H1 (cell line): ENCODE measurements around the gene KCNH1. TPM values are rescaled to one million over a fixed set of nuclear protein-coding genes. Genes with fewer than 3 reads are reported as not detected.

Experiments
- CTCF ChIA-PET: fragments of 300-600 bp; sonication (Branson Sonifier 250); formaldehyde crosslinking; loops from one replicate; lab custom pipeline; 2021; ENCODE audit not compliant: partially characterized antibody; lab: Charles Lee
- POLR2A ChIA-PET: fragments of 300-600 bp; sonication (Branson Sonifier 250); formaldehyde crosslinking; loops from one replicate; lab custom pipeline; 2021; ENCODE audit warnings: inconsistent platforms; ENCODE audit not compliant: partially characterized antibody; lab: Charles Lee
- DNase-seq, 2 experiments: peaks; one replicate each; pipeline versions ENCODE4 v3.0.0 to v3.0.0-alpha.2; 2010 to 2022; ENCODE audit warnings: low spot score in 2 of 2, low read depth in 1 of 2, mixed read lengths in 1 of 2
- FAIRE-seq: peaks from 2 replicates; lab custom pipeline; 2011; peaks lifted over from hg19 to GRCh38; lab: Jason Lieb, UNC
- H2AFZ ChIP-seq: 2 replicates; pipeline ENCODE4 v1.8.1; 2012; ENCODE audit warnings: low read length, inconsistent platforms
- H2AK5ac ChIP-seq: 2 replicates; pipeline ENCODE4 v1.6.1; 2013; ENCODE audit warnings: low read depth, low read length
- H2BK120ac ChIP-seq: replicated peaks from 2 replicates; pipeline ENCODE3; 2013; ENCODE audit warnings: low read depth, low read length, inconsistent platforms
- H2BK12ac ChIP-seq: 2 replicates; pipeline ENCODE4 v1.6.1; 2013; ENCODE audit warnings: low read depth, low read length
- H2BK15ac ChIP-seq: 2 replicates; pipeline ENCODE4 v1.6.1; 2013; ENCODE audit warnings: low read length
- H2BK20ac ChIP-seq: 2 replicates; pipeline ENCODE4 v1.6.1; 2013; ENCODE audit warnings: low read length
- H2BK5ac ChIP-seq: 2 replicates; pipeline ENCODE4 v1.6.1; 2013; ENCODE audit warnings: low read depth, low read length
- H3K14ac ChIP-seq: 2 replicates; pipeline ENCODE4 v1.6.1; 2013; ENCODE audit warnings: inconsistent platforms; ENCODE audit not compliant: insufficient read length
- H3K18ac ChIP-seq: 2 replicates; pipeline ENCODE4 v1.6.1; 2013; ENCODE audit warnings: low read length; ENCODE audit errors: extremely low read depth
- H3K23ac ChIP-seq: 2 replicates; pipeline ENCODE4 v1.6.1; 2013; ENCODE audit warnings: inconsistent platforms; ENCODE audit not compliant: insufficient read length
- H3K23me2 ChIP-seq: 2 replicates; pipeline ENCODE4 v1.6.1; 2013; ENCODE audit warnings: low read depth, low read length
- H3K27ac ChIP-seq: 2 replicates; pipeline ENCODE4 v1.6.1; 2011; ENCODE audit warnings: low read depth, low read length, inconsistent platforms
- H3K27me3 ChIP-seq, 4 experiments: replicated peaks in 1 of 4; 1 replicate in 1 of 4; 2 replicates in 3 of 4; pipeline versions ENCODE4 v1.6.1 to v1.8.1; 2011 to 2013; ENCODE audit warnings: low read length in 3 of 4, mild to moderate bottlenecking in 3 of 4, inconsistent platforms in 2 of 4, mixed read lengths in 2 of 4, moderate library complexity in 1 of 4; ENCODE audit not compliant: control insufficient read depth in 3 of 4, insufficient read depth in 3 of 4; ENCODE audit errors: extremely low read depth in 1 of 4
- H3K36me3 ChIP-seq, 4 experiments: 2 replicates each; pipeline versions ENCODE4 v1.6.1 to v1.8.1; 2011 to 2013; ENCODE audit warnings: mild to moderate bottlenecking in 4 of 4, low read length in 3 of 4, moderate library complexity in 2 of 4, control low read depth in 1 of 4, inconsistent platforms in 1 of 4; ENCODE audit not compliant: insufficient read depth in 4 of 4, control insufficient read depth in 2 of 4
- H3K4ac ChIP-seq: replicated peaks from 2 replicates; pipeline ENCODE3; 2013; ENCODE audit warnings: low read length, low read depth, mixed read lengths, inconsistent platforms; ENCODE audit not compliant: insufficient read length
- H3K4me1 ChIP-seq, 4 experiments: replicated peaks in 1 of 4; 1 replicate in 1 of 4; 2 replicates in 3 of 4; pipeline versions ENCODE4 v1.6.1 to v1.8.1; 2011 to 2013; ENCODE audit warnings: low read length in 3 of 4, inconsistent platforms in 2 of 4, mixed read lengths in 1 of 4; ENCODE audit not compliant: insufficient read depth in 4 of 4, control insufficient read depth in 3 of 4
- H3K4me2 ChIP-seq, 2 experiments: 2 replicates each; pipeline versions ENCODE4 v1.6.1 to v1.8.1; 2011 to 2013; ENCODE audit warnings: low read depth in 2 of 2, low read length in 2 of 2, control low read depth in 1 of 2, inconsistent platforms in 1 of 2, mild to moderate bottlenecking in 1 of 2; ENCODE audit not compliant: insufficient read depth in 1 of 2
- H3K4me3 ChIP-seq, 4 experiments: fragments of 200-600, 300-600 bp in 1 of 4; sonication (generic), shearing (Covaris generic), sonication (Bioruptor Twin) in 1 of 4; 2 replicates each; pipeline versions ENCODE4 v1.5.1 to v1.8.1; 2011 to 2016; ENCODE audit warnings: low read length in 4 of 4, low read depth in 3 of 4, control low read depth in 2 of 4, inconsistent platforms in 2 of 4, mild to moderate bottlenecking in 2 of 4, mixed read lengths in 1 of 4, moderate library complexity in 1 of 4; ENCODE audit not compliant: insufficient read depth in 2 of 4; ENCODE audit errors: extremely low read depth in 1 of 4
- H3K56ac ChIP-seq: replicated peaks from 2 replicates; pipeline ENCODE3; 2013; ENCODE audit warnings: low read depth, mild to moderate bottlenecking, mixed read lengths, low read length, inconsistent platforms; ENCODE audit not compliant: insufficient read length
- H3K79me1 ChIP-seq: 2 replicates; pipeline ENCODE4 v1.6.1; 2013; ENCODE audit warnings: low read depth, low read length, control low read depth
- H3K79me2 ChIP-seq, 2 experiments: 2 replicates each; pipeline versions ENCODE4 v1.6.1 to v1.8.1; 2012 to 2013; ENCODE audit warnings: low read length in 2 of 2, mild to moderate bottlenecking in 2 of 2, inconsistent platforms in 1 of 2; ENCODE audit not compliant: insufficient read depth in 2 of 2, control insufficient read depth in 1 of 2
- H3K9ac ChIP-seq, 4 experiments: replicated peaks in 1 of 4; 1 replicate in 1 of 4; 2 replicates in 3 of 4; pipeline versions ENCODE4 v1.6.1 to v1.8.1; 2011 to 2013; ENCODE audit warnings: low read depth in 3 of 4, low read length in 3 of 4, control low read depth in 2 of 4, mild to moderate bottlenecking in 2 of 4, moderate library complexity in 2 of 4, inconsistent platforms in 1 of 4; ENCODE audit errors: extremely low read depth in 1 of 4
- H3K9me3 ChIP-seq, 2 experiments: 2 replicates each; pipeline versions ENCODE4 v1.6.1 to v1.8.1; 2012 to 2013; ENCODE audit warnings: mild to moderate bottlenecking in 2 of 2, moderate library complexity in 2 of 2, control low read depth in 1 of 2, inconsistent platforms in 1 of 2, low read depth in 1 of 2, low read length in 1 of 2, mixed read lengths in 1 of 2; ENCODE audit not compliant: insufficient read depth in 2 of 2
- H4K20me1 ChIP-seq, 2 experiments: replicated peaks in 1 of 2; 2 replicates each; pipeline versions ENCODE3 to v1.8.1; 2011 to 2013; ENCODE audit warnings: inconsistent platforms in 2 of 2, low read length in 2 of 2, mild to moderate bottlenecking in 1 of 2; ENCODE audit not compliant: insufficient read depth in 2 of 2, control insufficient read depth in 1 of 2
- H4K5ac ChIP-seq: 2 replicates; pipeline ENCODE4 v1.6.1; 2013; ENCODE audit warnings: low read length, low read depth, mixed read lengths, inconsistent platforms; ENCODE audit not compliant: insufficient read length
- H4K8ac ChIP-seq: 2 replicates; pipeline ENCODE4 v1.8.0; 2013; ENCODE audit warnings: mild to moderate bottlenecking, moderate library complexity, low read length, inconsistent platforms; ENCODE audit not compliant: insufficient read depth; ENCODE audit errors: extremely low read depth
- H4K91ac ChIP-seq: replicated peaks from 2 replicates; pipeline ENCODE3; 2013; ENCODE audit warnings: low read length, mixed read lengths, inconsistent platforms; ENCODE audit not compliant: insufficient read length
- JUN ChIP-seq: IDR thresholded peaks from 2 replicates; pipeline ENCODE4 v1.6.1; 2011; ENCODE audit warnings: low read depth, mild to moderate bottlenecking, improper control_type of control experiment, low read length
- SRF ChIP-seq: IDR thresholded peaks from 2 replicates; pipeline ENCODE4 v1.6.1; 2011; ENCODE audit warnings: mild to moderate bottlenecking, low read depth, low read length, moderate library complexity
- ZNF274 ChIP-seq: IDR thresholded peaks from 2 replicates; pipeline ENCODE4 v1.7.0; 2012; ENCODE audit warnings: low read length, borderline replicate concordance; ENCODE audit errors: extremely low read depth
- WGBS, 2 experiments: shearing (Covaris generic) in 1 of 2; methylation state at CpG; one replicate each; pipeline versions ENCODE4 v1.1.6 to v1.1.7; 2013 to 2015; ENCODE audit warnings: low lambda C conversion rate in 2 of 2, mixed read lengths in 2 of 2, inconsistent platforms in 1 of 2, low coverage in 1 of 2, missing lambda C conversion rate in 1 of 2; ENCODE audit not compliant: insufficient replicate concordance in 2 of 2, insufficient coverage in 1 of 2, insufficient read length in 1 of 2; ENCODE audit errors: extremely low coverage in 1 of 2, missing lambda C conversion rate in 1 of 2; 5-methylcytosine and 5-hydroxymethylcytosine counted together
- polyA plus RNA-seq, 7 experiments: library from polyadenylated mRNA; depleted of rRNA in 3 of 7; stranded (reverse) in 5 of 7; unstranded in 2 of 7; fragments of >200 nt in 5 of 7; fragments of 200-250 nt in 2 of 7; gene quantifications; 1 replicate in 5 of 7; 2 replicates in 1 of 7; 4 replicates in 1 of 7; pipeline versions ENCODE4 v1.2.1 to v1.2.3, GENCODE V29; 2011 to 2013; ENCODE audit warnings: missing spikeins in 2 of 7, mixed read lengths in 2 of 7
- total RNA-seq: library from RNA; stranded (reverse); fragmentation: NEBNext Ultra II Directional; extraction: Animal tissue kit (Norgen Biotek cat#: 25700); gene quantifications from 2 replicates; pipeline ENCODE4 v1.2.1, GENCODE V29; 2021

The KCNH1 gene
- total and polyA plus RNA-seq, 2 of the 8 experiments (the other 6 are each of a cell fraction or from before 2014, with no cell fraction given): 0.27 to 0.34 TPM

DNA sequence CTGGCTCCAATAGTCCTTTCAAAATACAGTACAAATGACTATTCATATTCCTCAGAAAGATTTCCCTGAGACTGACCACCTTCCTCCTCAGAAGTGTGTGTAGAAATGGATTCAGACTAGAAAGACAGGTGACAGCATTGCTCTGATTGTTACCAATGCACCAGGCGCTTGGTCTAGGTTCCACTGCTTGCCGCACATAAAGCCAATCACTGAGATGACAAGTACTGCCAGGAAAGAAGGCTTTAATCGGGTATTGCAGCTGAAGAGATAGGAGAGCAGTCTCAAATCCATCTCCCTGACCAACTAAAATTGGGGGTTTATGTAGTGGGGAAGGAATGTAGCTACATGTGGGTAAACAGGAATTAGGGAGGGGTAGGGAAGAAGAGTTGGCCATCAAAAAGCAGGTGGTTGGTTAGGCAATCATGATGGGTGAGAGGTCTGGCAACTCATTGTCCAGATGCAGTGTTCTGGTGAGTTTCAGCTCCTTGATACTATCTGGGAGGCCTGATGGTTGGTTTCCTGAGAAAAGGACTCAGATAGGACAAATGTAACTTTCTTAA is 98.0 kb downstream of the KCNH1 start:
- no peak overlapping the region for H3K27ac ChIP-seq
- H2BK15ac ChIP-seq: no peak overlapping the region
- no peaks in the 10 kb centered on the region for H3K27me3 ChIP-seq
- H2AK5ac ChIP-seq: no peak overlapping the region
- no peak overlapping the region for H4K5ac ChIP-seq
- no peaks in the 10 kb centered on the region for H3K79me1 ChIP-seq
- no peak overlapping the region for H3K14ac ChIP-seq
- H3K4ac ChIP-seq: no peak overlapping the region
- DNase-seq (no peak), FAIRE-seq (no peak)
- H4K91ac ChIP-seq: no peak overlapping the region
- no peak overlapping the region for H2BK20ac ChIP-seq
- H3K4me3 ChIP-seq: no peak overlapping the region
- H3K23me2 ChIP-seq: no peaks in the 10 kb centered on the region
- ChIA-PET CTCF (no interaction called here), POLR2A (no interaction called here)
- WGBS, 2 experiments: 88% methylated on average over 3 of the region's 3 CpGs; no CpG with 5 or more reads in 1 of the 2 experiments
- no peak overlapping the region for H4K8ac ChIP-seq
- H2BK5ac ChIP-seq: no peak overlapping the region
- H2AFZ ChIP-seq: no peak overlapping the region
- H3K36me3 ChIP-seq: no peaks in the 10 kb centered on the region
- peaks cover 0 to 5% of the 10 kb centered on the region in 2 experiments; a peak in 1 of 4 replicates for H3K9me3 ChIP-seq
- H3K18ac ChIP-seq: no peak overlapping the region
- TF ChIP-seq SRF (no peak), ZNF274 (no peak), JUN (no peak)
- no peak overlapping the region for H3K23ac ChIP-seq
- no peak overlapping the region for H3K4me2 ChIP-seq
- H4K20me1 ChIP-seq: no peaks in the 10 kb centered on the region
- no peaks in the 10 kb centered on the region for H3K79me2 ChIP-seq
- H3K4me1 ChIP-seq: no peaks in the 10 kb centered on the region
- no peak overlapping the region for H2BK120ac ChIP-seq
- H2BK12ac ChIP-seq: no peak overlapping the region
- H3K56ac ChIP-seq: no peak overlapping the region
- H3K9ac ChIP-seq: no peak overlapping the region
